Ectodermal cell (in vitro differentiated cells): ENCODE data around the gene UGGT1.

ENCODE experiments used
- H3K27ac ChIP-seq: 2 replicates; pipeline ENCODE4 v1.7.0; 2013; ENCODE audit warnings: mild to moderate bottlenecking, low read depth, low read length; ENCODE audit not compliant: insufficient read depth, poor library complexity, severe bottlenecking
- H3K27me3 ChIP-seq: 2 replicates; pipeline ENCODE4 v1.7.0; 2013; ENCODE audit warnings: mild to moderate bottlenecking, low read length; ENCODE audit not compliant: insufficient read depth, control insufficient read depth, poor library complexity, severe bottlenecking
- H3K36me3 ChIP-seq: one replicate; pipeline ENCODE4 v1.7.0; 2013; ENCODE audit warnings: low read length; ENCODE audit not compliant: control insufficient read depth, insufficient read depth
- H3K4me1 ChIP-seq: one replicate; pipeline ENCODE4 v1.7.0; 2013; ENCODE audit warnings: low read length; ENCODE audit not compliant: control insufficient read depth, insufficient read depth
- H3K4me3 ChIP-seq: 2 replicates; pipeline ENCODE4 v1.7.0; 2013; ENCODE audit warnings: low read depth, low read length, control low read depth; ENCODE audit not compliant: insufficient read depth
- H3K9me3 ChIP-seq: 2 replicates; pipeline ENCODE4 v1.7.0; 2013; ENCODE audit warnings: mild to moderate bottlenecking, low read length, moderate library complexity; ENCODE audit not compliant: control insufficient read depth
- WGBS, 2 experiments: methylation state at CpG; one replicate each; pipeline ENCODE4 v1.1.7; 2013; ENCODE audit warnings: missing lambda C conversion rate in 2 of 2; 5-methylcytosine and 5-hydroxymethylcytosine counted together

UGGT1 gene

DNA sequence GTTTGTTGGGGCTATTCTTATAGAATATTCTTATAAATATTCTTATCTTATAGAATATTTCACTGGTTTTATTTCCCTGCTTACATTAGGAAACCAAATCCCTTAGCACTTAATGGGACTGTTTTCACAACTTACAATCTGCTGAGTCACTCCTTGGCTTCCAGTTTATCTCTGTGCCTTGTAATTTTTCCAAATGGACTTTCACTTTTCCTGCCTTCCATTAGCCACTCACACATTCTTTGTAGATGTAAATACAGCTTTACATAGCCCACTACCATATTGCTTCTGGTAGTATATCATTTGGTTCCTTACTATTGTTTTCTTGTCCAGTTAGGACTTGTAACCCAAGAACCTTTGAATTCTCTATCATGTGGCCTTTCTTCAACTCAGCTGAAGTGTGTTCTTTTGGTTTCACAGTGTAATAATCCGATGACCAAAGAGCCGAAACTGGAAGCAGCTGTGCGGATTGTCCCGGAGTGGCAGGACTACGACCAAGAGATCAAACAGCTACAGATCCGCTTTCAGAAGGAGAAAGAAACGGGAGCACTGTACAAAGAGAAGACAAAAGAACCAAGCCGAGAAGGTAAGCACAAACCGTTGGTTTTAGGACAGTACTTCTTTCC, 96.1 kb downstream of the UGGT1 start:
- Histone ChIP-seq H3K27ac (no peak overlapping the region), H3K36me3 (peaks cover 30% of the 10 kb centered on the region), H3K4me1 (no peaks in the 10 kb centered on the region), H3K4me3 (no peak overlapping the region), H3K27me3 (no peaks in the 10 kb centered on the region), H3K9me3 (no peaks in the 10 kb centered on the region)
- WGBS, 2 experiments: 94 to 95% methylated on average over 8 to 9 of the region's 9 CpGs

- H3K4me3 ChIP-seq: no peak overlapping the region
- peaks cover 8% of the 10 kb centered on the region for H3K36me3 ChIP-seq
- H3K4me1 ChIP-seq: no peaks in the 10 kb centered on the region
- no peaks in the 10 kb centered on the region for H3K9me3 ChIP-seq
- 93 to 94% methylated on average over 6 of the region's 6 CpGs for WGBS, 2 experiments
- H3K27me3 ChIP-seq: no peaks in the 10 kb centered on the region
- no peak overlapping the region for H3K27ac ChIP-seq
Measured at GRCh38 chr2:128195435-128195984, 104.5 kb downstream of the UGGT1 start.

DNA sequence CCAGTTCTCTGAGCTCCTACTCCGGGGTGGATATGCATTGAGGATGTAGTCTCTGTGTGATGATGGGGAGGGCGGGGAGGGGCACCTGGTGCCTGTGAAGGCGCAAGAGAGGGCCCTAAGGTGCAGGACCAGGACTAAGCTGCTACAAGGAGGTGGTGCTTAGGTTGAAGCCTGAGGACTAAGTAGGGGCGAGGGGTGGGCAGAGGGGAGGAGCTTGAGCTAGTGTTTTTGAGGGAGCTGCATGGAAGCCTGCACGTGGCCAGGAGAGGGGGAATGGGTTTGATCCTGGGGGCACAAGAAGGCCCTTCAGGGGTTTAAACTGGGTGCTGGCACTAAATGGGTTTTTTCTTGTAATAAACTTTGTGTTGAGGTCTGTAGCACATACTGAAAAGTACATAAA, 105.0 kb downstream of the UGGT1 start:
- Histone ChIP-seq H3K27me3 (no peaks in the 10 kb centered on the region), H3K36me3 (peaks cover 3% of the 10 kb centered on the region), H3K4me3 (no peak overlapping the region), H3K4me1 (no peaks in the 10 kb centered on the region), H3K9me3 (no peaks in the 10 kb centered on the region), H3K27ac (no peak overlapping the region)
- 73 to 78% methylated on average over 5 of the region's 5 CpGs for WGBS, 2 experiments

DNA sequence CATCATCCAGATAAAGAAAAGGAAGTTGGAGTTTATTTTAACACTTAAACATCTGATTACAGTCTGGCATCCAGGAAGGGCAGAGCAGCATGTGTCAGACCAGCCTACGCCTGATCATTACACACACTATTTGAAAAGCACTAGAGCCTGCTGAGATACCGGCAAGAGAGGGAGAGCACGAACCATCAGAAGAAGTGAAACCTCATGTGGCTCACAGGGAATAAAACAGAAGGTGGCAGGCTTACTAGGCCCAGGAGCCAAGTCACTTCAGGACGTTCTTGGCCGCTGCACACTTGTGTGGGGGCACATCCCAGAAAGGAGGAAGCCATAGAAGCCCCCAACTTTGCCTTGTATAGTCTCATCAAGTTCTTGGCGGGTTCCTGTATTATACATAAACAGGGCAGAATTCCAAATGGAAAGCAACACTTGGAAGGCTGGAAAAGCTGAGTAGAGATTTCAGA, 105.5 kb downstream of the UGGT1 start:
- H3K4me1 ChIP-seq: no peaks in the 10 kb centered on the region
- no peaks in the 10 kb centered on the region for H3K9me3 ChIP-seq
- 89 to 92% methylated on average over 6 of the region's 6 CpGs for WGBS, 2 experiments
- H3K4me3 ChIP-seq: no peak overlapping the region
- no peaks in the 10 kb centered on the region for H3K36me3 ChIP-seq
- H3K27ac ChIP-seq: no peak overlapping the region
- no peaks in the 10 kb centered on the region for H3K27me3 ChIP-seq

- Histone ChIP-seq H3K27me3 (no peaks in the 10 kb centered on the region), H3K36me3 (no peaks in the 10 kb centered on the region), H3K4me1 (no peaks in the 10 kb centered on the region), H3K4me3 (no peak overlapping the region), H3K9me3 (no peaks in the 10 kb centered on the region), H3K27ac (no peak overlapping the region)
- WGBS, 2 experiments: 89 to 95% methylated on average over 8 of the region's 8 CpGs
Measured at GRCh38 chr2:128197059-128197458, 106.1 kb downstream of the UGGT1 start.

- Histone ChIP-seq H3K4me1 (no peaks in the 10 kb centered on the region), H3K27ac (no peak overlapping the region), H3K36me3 (no peaks in the 10 kb centered on the region), H3K27me3 (no peaks in the 10 kb centered on the region), H3K9me3 (no peaks in the 10 kb centered on the region), H3K4me3 (no peak overlapping the region)
- WGBS, 2 experiments: 92 to 95% methylated on average over 3 of the region's 3 CpGs
Measured at GRCh38 chr2:128198656-128199055, 107.7 kb downstream of the UGGT1 start.

- H3K27ac ChIP-seq: no peak overlapping the region
- H3K9me3 ChIP-seq: no peaks in the 10 kb centered on the region
- H3K27me3 ChIP-seq: no peaks in the 10 kb centered on the region
- no peaks in the 10 kb centered on the region for H3K4me1 ChIP-seq
- no peak overlapping the region for H3K4me3 ChIP-seq
- no peaks in the 10 kb centered on the region for H3K36me3 ChIP-seq
- WGBS, 2 experiments: 87 to 92% methylated on average over 6 to 7 of the region's 7 CpGs
Measured at GRCh38 chr2:128199141-128199540, 108.1 kb downstream of the UGGT1 start.

- Histone ChIP-seq H3K27ac (no peak overlapping the region), H3K9me3 (no peaks in the 10 kb centered on the region), H3K4me1 (no peaks in the 10 kb centered on the region), H3K36me3 (no peaks in the 10 kb centered on the region), H3K27me3 (no peaks in the 10 kb centered on the region), H3K4me3 (no peak overlapping the region)
- 91 to 100% methylated on average over 1 of the region's 1 CpG for WGBS, 2 experiments
Measured at GRCh38 chr2:128202791-128203190, 111.8 kb downstream of the UGGT1 start.

DNA sequence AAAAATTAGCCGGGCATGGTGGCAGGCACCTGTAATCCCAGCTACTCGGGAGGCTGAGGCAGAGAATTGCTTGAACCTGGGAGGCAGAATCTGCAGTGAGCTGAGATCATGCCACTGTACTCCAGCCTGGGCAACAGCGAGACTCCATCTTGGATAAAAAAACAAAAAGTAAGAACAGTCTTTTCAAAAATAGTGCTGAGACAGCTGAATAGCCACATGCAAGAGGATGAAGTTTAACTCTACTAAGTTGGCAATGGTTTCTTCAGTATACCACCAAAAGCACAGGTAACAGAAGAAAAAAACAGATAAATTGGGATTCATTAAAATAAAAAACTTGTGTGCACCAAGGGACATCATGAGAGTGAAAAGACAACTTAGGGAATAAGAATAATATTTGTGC, 115.2 kb downstream of the UGGT1 start:
- H3K27me3 ChIP-seq: no peaks in the 10 kb centered on the region
- H3K9me3 ChIP-seq: no peaks in the 10 kb centered on the region
- H3K27ac ChIP-seq: no peak overlapping the region
- no peaks in the 10 kb centered on the region for H3K36me3 ChIP-seq
- H3K4me3 ChIP-seq: no peak overlapping the region
- no peaks in the 10 kb centered on the region for H3K4me1 ChIP-seq
- 89 to 94% methylated on average over 3 of the region's 3 CpGs for WGBS, 2 experiments

- Histone ChIP-seq H3K4me1 (no peaks in the 10 kb centered on the region), H3K27ac (no peak overlapping the region), H3K4me3 (no peak overlapping the region), H3K9me3 (no peaks in the 10 kb centered on the region), H3K36me3 (no peaks in the 10 kb centered on the region), H3K27me3 (no peaks in the 10 kb centered on the region)
- WGBS, 2 experiments: 92 to 93% methylated on average over 23 of the region's 23 CpGs
Measured at GRCh38 chr2:128208023-128208422, 117.0 kb downstream of the UGGT1 start.
